CD4-positive, alpha-beta T cell treated with Interleukin-4 for 4 hours (primary cell): ENCODE measurements around the gene GNB1.
"Not testable (repeated sequence)": the region's sequence is repeated elsewhere in the genome, so short reads cannot be mapped to it uniquely, and the experiment has no call there.

Source experiments
- DNase-seq: peaks from one replicate; pipeline ENCODE4 v3.0.0-alpha.2; 2020

GNB1 gene

DNA sequence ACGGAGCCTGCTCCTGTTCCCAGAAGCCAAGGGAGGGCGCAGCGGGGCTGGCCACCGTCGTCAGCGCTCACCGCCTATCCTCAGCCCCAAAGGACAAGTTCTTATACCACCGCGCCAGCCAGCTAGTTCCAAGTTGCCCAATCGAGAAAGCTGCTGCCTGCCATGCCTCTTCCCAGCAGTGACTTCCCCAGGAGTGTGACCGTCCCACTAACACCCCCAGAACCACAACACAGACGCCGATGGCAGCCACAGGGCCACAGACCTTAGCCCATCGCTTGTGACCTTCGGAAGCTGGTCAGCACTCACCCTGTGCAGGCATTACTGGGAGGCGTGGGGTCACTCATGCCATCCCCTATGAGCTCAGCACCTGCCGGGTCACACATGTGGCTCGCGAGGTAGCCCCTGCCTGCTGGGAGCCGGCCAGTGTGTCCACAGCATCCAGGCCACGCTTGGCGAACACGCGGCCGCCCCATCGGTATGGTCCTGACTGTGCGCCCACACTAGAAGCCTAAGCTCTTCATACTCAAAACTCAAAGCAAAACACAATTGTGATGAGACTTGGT, 132.7 kb downstream of the GNB1 start:
- DNase-seq, result no peak

DNA sequence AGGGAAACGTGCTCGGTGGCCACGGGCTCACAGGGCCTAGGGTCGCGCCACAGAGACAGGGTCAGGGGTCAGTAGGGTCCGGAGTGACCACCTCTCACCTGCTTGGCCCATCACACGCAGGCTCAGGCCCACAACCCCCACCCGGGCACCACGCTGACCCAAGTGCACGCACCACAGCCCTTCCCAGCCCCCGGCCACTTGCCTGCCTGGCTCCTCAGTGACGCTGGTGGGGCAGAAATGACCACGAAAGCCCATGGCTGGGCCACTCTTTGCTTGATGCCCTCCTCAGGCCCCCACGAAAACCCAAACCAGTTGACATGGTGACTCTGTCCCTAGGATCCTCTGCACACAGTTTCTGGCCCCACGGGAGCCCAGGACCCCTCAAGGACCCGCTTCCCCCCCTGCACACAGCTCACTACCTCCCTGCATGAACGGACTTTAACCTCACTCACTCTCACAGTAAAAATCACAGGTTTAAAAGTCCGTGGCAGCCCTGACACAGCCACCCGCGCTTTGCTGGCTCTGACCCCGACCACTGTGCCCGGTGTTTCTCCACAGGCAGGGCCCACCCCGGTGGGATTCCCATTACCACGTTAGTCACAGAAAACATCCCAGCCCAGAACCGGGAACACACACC, 133.3 kb downstream of the GNB1 start:
- DNase-seq, result no peak

DNA sequence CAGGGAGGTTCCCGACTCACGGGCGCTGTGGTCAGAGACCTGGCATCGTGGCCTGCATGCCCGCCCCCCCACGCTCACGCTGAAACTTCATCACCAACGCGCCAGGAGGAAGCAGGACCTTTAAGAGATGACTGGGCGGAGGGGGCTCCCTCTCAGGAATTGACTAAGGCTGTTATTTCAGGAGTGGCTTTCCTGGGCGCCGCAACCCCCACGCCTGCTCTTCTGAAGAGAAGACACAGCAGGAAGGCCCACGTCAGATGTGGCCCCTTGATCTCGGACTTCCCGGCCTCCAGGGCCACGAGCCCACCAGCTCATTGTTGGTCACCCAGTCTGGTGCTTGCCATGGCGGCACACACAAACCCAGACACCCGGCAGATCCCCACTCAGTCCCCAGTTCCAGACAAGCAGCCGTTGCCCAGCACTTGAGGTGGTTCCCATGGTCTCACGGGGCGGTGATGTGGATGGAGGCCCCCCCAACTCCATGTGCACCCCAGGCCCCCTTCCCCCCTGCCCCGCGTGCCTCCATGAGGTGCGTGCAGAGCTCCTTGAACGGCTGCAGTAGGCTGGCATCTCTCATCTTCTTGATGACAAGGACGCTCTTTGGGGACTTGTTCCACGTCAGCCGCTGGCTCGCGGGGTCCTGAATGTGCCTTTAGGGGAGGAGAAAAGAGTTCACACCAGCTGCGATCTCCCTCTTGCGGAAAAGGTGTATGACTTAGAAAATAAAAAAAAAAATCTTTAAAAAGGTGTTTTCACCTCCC, 134.0 kb downstream of the GNB1 start:
- DNase-seq, result no peak

DNA sequence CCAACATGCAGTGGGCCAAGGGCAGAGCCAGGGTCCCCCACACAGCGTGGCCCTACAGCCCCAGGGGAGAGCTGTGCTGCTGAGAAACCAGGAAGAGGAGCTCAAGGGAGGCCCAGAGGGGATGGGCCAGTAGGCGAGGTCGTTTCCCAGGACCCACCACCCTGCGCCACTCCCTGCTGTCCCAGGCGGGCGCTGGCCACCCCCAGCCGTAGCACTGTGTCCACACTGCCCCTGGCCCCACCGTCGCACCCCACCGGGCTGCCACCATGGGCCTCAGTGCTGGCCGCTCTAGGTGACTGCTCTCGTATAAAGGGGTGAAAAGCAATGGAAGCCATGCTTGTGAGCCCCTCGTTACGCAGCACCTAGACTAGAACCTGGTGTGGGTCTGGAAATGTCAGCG, 135.0 kb downstream of the GNB1 start:
- no peak for DNase-seq

DNA sequence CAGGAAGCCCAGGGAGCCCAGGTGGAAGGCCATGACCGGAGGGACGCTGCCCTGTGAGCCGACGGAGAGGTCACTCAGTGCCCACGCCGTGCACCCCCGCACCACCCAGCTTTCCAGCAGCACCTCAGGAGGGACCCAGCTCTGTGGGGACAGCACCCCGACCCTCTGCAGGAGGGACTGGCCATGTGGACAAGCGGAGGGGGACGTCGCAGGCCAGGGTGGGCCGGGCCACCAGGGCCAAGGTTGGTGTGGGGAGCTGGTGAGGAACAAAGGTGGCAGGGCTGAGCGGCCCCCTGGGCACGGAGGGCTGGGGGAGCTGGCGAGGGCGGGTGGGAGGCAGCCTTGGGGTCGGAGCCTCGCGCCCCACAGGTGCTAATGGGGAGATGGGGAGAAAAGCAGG, 135.5 kb downstream of the GNB1 start:
- DNase-seq, result no peak

DNA sequence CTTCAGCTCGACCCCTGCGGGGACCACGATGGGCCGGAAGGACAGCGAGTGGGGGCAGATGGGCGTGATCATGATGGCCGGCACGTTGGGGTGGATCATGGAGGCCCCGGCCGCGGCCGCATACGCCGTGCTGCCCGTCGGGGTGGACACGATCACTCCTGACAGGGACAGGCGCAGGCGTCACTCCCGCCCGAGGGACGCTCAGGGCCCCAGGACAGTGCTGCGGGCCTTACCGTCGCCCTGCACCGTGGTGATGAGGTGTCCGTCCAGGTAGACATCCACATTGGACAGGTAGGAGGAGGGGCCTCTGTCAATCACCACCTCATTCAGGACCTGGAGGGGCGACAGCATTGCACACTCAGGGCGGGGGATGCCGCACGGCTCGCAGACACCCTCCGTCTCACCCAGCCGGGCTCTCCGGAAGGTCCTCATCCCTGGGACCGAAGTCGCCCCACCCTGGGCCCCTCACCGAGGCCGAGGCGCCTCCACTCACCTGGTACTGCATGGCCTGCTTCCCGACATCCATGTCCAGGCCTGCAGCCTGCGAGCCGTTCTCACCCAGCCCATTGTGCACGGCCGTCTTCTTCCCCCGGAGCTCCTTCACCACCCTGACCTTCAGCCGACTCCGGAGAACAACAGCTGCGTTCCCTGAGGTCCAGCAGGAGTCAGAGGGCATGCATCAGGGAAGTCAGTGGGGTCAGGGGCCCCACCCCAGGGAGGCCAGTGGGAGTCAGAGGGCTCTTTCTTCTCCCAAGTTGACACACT, 136.7 kb downstream of the GNB1 start:
- no peak for DNase-seq

DNA sequence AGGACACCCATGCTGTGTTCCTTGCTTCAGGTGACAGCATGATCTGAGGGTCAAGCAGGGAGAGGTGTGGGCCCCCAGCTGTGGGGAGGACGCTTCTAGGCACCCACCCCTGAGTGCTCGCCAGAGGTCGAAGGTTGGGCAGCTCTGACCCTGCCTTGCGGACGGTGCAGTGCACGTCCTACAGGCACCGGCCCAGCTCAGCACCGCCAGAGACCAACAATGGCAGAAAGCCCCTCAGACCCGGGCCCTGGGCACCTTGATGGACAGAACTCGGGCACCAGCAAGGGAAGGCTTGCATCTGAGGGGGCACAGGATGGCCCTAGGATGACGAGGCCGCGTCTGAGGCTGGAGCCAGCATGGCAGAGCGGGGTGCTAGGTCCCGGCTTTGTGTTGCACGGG, 137.3 kb downstream of the GNB1 start:
- no peak for DNase-seq

DNA sequence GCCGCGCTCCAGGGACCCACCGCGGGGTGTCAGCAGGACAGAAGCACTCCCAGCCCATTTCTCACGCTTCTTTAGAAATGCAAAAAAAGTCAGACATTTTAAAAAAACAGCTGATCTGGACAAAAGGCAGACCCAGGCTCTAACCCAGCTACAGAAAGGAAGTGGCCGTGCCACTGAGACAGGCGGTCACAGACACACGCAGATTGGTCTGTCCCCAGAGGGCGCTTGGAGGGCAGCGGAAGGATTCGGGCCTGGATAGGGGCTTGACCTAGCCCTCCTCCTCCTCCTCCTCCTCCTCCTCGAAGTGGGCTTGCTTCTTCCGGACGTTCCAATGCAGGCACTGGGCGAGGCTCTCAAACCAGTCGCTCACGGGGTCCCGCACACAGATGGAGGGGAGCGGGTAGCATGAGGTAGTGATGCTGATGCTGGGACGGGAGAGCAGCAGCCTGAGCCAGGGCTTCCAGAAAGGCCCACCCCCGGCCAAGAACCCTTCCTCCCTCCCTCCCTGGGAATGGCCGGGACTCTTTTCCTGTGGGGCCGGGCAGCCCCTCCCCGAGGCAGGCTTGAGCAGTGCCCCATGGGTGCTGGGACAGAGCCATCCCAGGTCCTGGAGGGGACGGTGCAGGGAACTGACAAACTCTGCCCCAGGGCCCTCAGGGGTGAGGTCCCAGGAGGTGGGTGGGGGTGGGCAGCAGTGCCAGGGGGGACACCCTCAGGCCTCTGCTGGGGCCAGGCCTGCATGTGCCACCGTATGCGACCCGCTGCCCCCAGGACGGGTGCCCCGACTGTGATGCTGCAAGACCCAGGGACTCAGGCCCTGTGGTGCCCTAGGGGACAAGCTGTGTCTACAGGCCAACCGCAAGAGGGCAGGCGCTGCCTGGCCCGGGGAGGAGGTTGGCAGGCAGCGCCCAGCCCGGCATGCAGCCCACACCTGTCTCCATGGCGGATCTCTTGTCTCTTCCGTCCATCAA, 138.0 kb downstream of the GNB1 start:
- DNase-seq, result no peak

DNA sequence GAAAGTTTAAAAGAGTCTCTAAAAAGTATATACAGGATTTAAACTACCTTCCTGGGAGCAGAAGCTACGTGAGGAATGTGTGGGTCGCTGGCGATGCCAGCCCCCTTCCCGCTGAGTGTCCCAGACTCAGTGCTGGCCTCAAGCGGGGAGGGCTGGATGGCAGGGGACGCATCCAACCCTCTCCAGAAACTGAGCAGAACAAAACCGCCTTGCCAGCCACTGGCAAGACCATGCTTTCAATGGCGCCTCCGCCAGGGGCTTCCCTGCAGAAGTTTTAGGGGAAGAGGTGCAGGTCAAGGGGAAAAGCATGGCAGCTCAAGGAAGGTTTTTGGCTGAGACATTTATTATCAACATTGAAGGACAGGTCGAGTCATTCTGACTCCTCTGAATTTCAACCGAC, 138.7 kb downstream of the GNB1 start:
- no peak for DNase-seq

DNA sequence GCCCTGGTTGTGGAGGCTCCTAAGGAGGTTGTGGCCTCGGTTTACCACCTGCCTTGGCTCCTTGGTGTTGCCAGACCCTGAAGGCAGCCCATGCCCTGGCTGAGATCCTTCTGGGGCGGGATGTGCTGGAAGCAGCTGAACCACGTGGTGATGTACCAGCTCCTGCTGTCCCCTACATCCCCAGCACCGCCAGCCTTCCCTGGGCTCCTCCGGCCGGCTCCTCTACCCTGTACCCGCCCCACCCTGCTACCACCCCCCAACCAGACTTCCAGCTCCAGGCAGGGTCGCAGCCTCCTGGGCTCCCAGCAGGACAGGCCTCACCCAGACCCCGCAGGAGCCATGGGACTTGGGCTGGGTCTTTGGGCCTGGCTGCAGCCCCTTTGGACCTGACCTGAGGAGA, 140.9 kb downstream of the GNB1 start:
- DNase-seq, result not testable (repeated sequence)

DNA sequence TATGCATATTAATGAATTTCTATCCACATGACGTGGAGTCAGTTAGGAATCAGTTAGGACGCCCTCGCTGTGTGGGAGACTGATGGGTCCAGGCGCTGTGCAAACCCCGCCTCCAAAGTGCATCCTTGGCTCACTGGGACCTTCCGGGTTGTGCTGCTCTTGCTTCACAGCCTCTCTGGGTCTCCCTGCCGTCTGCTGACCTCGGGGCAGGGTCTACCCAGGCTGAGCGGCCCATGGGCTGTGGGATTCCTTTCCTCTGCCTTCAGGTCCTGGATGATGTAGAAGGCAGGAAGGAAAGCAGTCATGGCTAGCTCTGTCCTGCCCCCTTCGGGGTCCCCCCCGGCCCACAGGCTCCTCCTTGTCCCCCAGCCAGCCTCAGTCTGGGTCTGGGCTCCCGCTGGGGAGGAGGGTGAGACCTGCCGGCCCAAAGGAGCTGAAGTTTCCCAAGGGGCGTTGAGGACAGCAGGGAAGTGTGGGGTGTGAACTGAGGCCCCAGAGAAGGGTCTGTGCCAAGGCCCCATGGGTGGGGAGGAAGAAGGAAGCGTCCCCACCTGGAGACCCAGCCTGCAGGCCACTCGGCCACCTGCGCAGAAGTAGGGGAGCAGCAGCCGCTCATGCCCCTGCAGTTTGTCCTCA, 142.1 kb downstream of the GNB1 start:
- no peak for DNase-seq

DNA sequence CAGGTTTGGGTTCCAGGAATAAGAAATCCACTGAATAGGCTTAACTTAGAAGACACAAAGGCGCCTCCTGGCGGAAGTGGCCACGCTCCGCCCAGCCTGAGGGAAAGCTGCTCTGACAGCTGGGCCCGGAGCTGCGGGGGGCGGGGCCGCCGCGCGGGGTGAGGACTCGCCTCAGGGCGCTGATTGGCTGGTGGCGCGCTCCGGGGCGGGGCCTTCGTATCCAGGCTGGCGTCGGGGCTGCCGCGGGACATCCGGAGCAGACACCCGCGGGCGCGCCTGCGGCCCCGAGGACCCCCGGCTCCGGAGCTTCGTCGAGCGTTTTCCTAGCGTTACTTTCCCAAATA, 144.3 kb downstream of the GNB1 start:
- not testable (repeated sequence) for DNase-seq

DNA sequence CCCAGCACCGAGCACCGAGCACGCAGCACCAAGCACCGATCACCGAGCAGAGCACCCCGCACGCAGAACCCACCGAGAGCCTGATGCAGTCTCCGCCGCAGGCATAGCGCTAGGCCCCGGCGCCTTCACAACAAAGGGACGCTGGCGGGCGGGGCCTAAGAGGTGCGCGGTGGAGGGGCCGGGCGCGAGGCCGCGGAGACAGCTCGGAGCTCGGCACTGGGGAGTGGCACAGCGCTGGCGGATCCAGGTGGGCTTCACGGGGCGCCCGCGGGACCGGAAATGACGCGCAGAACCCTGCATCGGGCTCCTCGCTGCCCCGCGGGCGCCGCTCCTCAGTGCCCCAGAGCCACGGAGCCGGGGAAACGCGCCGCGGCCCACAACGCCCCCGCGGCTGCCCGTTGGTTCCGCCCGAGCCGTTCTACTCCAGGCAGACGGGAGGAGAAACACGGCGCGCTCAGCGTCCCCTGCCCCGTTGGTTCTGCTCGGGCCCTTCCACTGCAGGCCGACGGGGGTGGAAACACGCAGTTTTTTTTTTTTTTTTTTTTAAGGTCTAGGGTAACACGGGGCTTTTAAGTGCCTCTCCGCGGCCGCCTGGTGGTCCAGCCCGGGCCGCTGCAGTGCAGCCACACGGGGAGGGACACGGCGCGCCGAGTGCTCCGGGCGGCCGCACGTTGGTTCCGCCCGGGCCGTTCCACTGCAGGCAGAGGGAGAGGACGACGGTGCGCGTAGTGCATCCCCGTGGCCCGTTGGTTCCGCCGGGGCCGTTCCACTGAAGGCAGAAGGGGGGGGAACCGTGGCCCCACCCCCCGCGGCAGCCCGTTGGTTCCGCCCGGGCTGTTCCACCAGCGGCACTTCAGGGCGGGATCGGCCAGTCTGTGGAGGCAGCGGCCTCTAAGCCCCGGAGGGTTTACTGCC, 145.0 kb downstream of the GNB1 start:
- DNase-seq, result peak; percentile 73

DNA sequence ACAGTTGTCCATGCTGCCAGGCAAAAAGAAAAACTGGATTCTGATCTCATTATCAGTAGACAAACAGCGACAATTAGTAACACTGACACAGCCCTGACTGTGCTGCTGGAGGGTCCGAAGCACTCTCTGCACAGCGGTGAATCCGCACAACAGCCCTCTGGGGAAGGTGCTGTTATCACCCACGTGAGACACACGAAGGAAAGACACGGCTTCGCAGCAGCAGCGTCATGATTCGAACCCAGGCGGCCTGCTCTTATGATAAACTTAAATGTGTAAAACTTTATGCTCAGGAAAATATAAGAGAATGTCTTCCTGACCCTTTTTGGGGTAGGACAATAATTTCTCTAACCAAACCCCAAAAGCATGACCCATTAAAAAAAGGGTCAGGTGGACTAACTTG, 148.4 kb downstream of the GNB1 start:
- not testable (repeated sequence) for DNase-seq

DNA sequence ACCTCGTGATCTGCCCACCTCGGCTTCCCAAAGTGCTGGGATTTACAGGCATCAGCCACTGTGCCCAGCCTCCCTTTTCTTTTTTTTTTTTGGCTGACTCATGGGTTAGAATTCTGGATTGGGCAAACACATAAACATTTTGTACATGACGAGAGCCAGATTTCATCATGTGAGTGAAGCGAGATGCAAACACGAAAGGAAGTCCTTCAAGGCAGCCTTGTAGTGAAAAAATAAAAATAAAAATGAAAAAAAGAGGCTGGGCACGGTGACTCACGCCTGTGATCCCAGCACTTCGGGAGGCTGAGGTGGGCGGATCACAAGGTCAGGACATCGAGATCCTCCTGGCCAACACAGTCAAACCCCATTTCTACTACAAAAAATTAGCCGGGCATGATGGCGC, 149.9 kb downstream of the GNB1 start:
- not testable (repeated sequence) for DNase-seq

DNA sequence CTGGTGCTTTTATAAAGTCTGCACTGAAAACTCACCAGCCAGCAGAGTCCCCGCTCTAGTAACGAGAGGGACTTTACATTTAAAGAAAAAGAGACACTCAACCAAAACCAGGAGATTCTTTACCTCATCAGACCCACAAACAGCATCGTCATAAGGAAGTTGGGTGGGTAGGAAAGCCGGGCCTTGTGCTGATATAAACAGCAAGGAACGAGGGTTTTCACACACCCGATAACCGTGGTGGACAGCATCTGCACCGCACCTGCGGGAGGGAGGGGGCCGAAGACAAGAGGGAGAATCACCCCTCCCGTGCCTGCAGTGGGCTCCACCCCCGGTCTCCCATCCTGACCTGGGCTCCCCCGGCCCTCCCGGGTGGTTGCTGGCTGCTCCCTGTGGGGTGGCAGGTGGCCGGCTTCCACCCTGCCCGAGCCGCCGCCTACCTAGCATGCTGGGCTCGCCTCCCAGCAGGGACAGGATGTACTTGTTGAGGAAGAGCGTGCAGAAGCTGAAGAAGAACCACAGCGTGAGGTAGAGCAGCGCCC, 152.0 kb downstream of the GNB1 start:
- not testable (repeated sequence) for DNase-seq

DNA sequence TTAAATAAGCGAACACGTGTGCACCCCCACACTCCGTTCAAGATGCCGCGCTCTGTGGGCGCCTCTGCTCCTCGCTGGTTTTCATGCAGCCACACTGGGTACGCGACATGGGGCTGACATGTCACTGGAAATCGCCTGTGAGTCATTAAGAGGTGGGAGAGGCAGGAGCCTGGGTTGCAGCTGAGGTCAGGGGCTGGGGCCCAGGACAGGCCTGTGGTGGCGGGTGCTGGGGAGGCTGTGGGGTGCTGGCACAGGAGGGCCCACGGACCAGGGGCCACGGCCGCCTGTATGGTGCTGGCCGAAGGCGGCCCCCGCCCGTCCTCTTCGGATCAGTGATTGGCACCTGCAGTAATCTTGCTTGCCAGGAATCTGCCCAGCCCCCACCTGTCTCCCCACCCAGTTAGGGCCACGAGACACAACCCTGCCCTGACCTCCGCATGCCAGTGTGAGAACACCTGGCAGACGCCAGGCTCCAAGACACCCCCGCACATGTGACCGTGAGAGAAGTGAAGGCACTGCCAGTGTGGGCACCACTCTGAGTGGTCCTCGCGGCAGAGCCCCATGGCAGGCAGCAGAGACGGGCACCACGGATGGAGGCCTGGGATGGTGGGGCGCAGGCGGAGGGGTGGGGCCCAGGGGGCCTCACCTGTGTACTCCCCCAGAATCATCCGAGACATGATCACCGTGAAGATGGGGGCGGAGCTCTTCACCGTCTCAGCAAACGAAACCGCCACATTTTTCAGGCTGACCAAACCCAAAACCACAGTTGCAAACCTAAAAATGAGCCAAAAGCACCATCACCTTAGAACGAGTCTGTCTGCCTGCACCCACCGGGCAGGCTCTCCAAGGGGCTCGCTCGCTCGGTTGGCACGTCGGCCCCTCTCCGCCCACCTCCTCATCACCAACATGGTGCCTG, 153.0 kb downstream of the GNB1 start:
- DNase-seq, result not testable (repeated sequence)
